ENCODE results near the gene GPR31.

Gene GPR31

DNA sequence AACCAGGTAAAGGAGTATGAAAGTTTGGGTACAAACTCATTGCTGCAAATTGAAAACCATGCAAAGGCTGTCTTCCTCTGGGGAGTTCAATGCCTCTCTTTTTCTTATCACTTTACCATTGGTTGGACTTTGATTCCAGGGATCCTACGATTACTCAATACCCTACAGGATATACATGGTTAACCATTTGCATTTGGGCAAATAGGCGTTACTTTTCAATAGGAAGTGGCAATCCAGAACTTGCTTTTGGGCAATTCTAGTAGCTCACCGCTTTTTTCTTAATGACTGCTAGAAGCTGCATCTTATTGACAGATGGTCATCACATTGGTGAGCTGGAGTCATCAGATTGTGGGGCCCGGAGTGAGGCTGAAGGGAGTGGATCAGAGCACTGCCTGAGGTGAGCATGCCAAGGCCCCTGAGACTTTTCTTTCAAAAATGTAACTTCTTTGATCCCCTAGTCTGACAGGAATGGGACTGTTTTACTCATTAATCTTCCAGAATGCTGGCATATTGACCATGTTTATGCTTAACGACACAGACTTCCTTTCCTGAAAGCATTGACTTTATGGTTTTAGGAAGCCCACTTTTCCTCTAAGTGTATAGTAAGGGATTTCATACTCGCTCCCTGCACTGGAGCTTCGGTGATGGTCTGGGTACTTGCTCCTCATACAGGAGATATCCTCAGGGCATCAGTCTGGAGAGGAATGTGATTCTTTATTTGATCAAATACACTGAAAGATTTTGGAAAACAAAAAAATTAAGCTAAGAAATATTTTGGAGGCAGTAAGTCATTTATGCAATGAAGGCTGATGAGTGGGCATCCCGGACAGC lies 34.7 kb downstream of the GPR31 start, which contains the start of gene CCR6:
TSS of gene CCR6 (plus strand) at position 270 of the 831 bp plus-strand sequence. CDS start 13,039 bp downstream, outside the sequence.
- DNase-seq (ENCODE audit: extremely low spot score) = no peak
- CTCF ChIA-PET = interaction anchor here (2.5 kb wide), 1 partner anchor 19 kb away, joined by 7 read pairs; no protein-coding TSS in a partner anchor
- TF ChIP-seq NFRKB (IDR thresholded peaks at IDR 0.05) (no peak), FOXA1 (IDR thresholded peaks at IDR 0.05) (no peak), CTBP1 (IDR thresholded peaks at IDR 0.05; ENCODE audit: borderline replicate concordance) (no peak), FOXM1 (IDR thresholded peaks at IDR 0.05; ENCODE audit: borderline replicate concordance) (no peak), L3MBTL2 (conservative IDR thresholded peaks at IDR 0.05) (no peak), PKNOX1 (IDR thresholded peaks at IDR 0.05) (no peak), LEF1 (IDR thresholded peaks at IDR 0.05; ENCODE audit: borderline replicate concordance) (no peak), ARNT (IDR thresholded peaks at IDR 0.05) (no peak), SUZ12 (IDR thresholded peaks at IDR 0.05) (no peak), FOXK2 (IDR thresholded peaks at IDR 0.05) (no peak), SP1 (IDR thresholded peaks at IDR 0.05) (no peak), HDGF (IDR thresholded peaks at IDR 0.05; ENCODE audit: borderline replicate concordance) (no peak), ELF4 (IDR thresholded peaks at IDR 0.05) (no peak), ZNF384 (IDR thresholded peaks at IDR 0.05) (no peak), TARDBP (IDR thresholded peaks at IDR 0.05) (no peak), BHLHE40 (IDR thresholded peaks at IDR 0.05; ENCODE audit: borderline replicate concordance) (no peak)
- POLR2A ChIA-PET = no interaction called here

- no peak for DNase-seq (ENCODE audit: extremely low spot score)
- TF ChIP-seq BHLHE40 (IDR thresholded peaks at IDR 0.05; ENCODE audit: borderline replicate concordance) = no peak
- TF ChIP-seq FOXK2 (IDR thresholded peaks at IDR 0.05) = no peak
- no peak for TF ChIP-seq ZNF384 (IDR thresholded peaks at IDR 0.05)
- TF ChIP-seq FOXA1 (IDR thresholded peaks at IDR 0.05) = no peak
- TF ChIP-seq SUZ12 (IDR thresholded peaks at IDR 0.05) = no peak
- no peak for TF ChIP-seq CTBP1 (IDR thresholded peaks at IDR 0.05; ENCODE audit: borderline replicate concordance)
- no peak for TF ChIP-seq ARNT (IDR thresholded peaks at IDR 0.05)
- no peak for TF ChIP-seq ELF4 (IDR thresholded peaks at IDR 0.05)
- TF ChIP-seq LEF1 (IDR thresholded peaks at IDR 0.05; ENCODE audit: borderline replicate concordance) = no peak
- POLR2A ChIA-PET = no interaction called here
- CTCF ChIA-PET = interaction anchor here (0.7 kb wide), 1 partner anchor 173 kb away, joined by 3 read pairs; no protein-coding TSS in a partner anchor
Measured at GRCh38 chr6:167122041-167122826, 35.5 kb downstream of the GPR31 start.

GRCh38 chr6:167121335-167121841 lies 36.4 kb downstream of the GPR31 start:
- TF ChIP-seq TARDBP (IDR thresholded peaks at IDR 0.05) (no peak), FOXK2 (IDR thresholded peaks at IDR 0.05) (no peak), SP1 (IDR thresholded peaks at IDR 0.05) (no peak), NFRKB (IDR thresholded peaks at IDR 0.05) (no peak), ZNF384 (IDR thresholded peaks at IDR 0.05) (no peak), BHLHE40 (IDR thresholded peaks at IDR 0.05; ENCODE audit: borderline replicate concordance) (no peak), HDGF (IDR thresholded peaks at IDR 0.05; ENCODE audit: borderline replicate concordance) (no peak)
- DNase-seq (ENCODE audit: extremely low spot score) = no peak
- CTCF ChIA-PET = interaction anchor here (0.7 kb wide), 1 partner anchor 173 kb away, joined by 3 read pairs; no protein-coding TSS in a partner anchor
- POLR2A ChIA-PET = no interaction called here

DNA sequence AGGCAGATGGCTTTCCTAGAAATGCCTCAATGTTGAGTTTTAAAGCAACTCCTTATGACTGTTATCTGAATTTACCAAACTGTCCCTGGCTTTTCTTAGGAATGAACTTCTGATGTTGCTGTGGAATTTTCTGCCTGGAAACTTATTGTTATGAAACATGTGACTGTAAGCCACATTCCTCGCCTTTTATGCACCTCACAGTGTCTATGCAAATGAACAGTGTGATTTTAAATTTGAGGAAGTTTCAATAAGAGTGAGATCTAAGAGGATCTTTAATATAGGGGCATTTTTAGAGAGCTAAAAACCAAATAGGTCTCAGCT lies 37.2 kb downstream of the GPR31 start:
- POLR2A ChIA-PET = no interaction called here

More for the DNA sequence above, 37.2 kb downstream of the GPR31 start:
- DNase-seq (ENCODE audit: extremely low spot score) = no peak
- CTCF ChIA-PET = no interaction called here
- TF ChIP-seq LEF1 (IDR thresholded peaks at IDR 0.05; ENCODE audit: borderline replicate concordance) (no peak), L3MBTL2 (conservative IDR thresholded peaks at IDR 0.05) (no peak), ELF4 (IDR thresholded peaks at IDR 0.05) (no peak), ARNT (IDR thresholded peaks at IDR 0.05) (no peak), BHLHE40 (IDR thresholded peaks at IDR 0.05; ENCODE audit: borderline replicate concordance) (no peak), FOXM1 (IDR thresholded peaks at IDR 0.05; ENCODE audit: borderline replicate concordance) (no peak), SP1 (IDR thresholded peaks at IDR 0.05) (no peak), HDGF (IDR thresholded peaks at IDR 0.05; ENCODE audit: borderline replicate concordance) (no peak), ZNF384 (IDR thresholded peaks at IDR 0.05) (no peak), FOXK2 (IDR thresholded peaks at IDR 0.05) (no peak), SUZ12 (IDR thresholded peaks at IDR 0.05) (no peak), CTBP1 (IDR thresholded peaks at IDR 0.05; ENCODE audit: borderline replicate concordance) (no peak), PKNOX1 (IDR thresholded peaks at IDR 0.05) (no peak), NFRKB (IDR thresholded peaks at IDR 0.05) (no peak), TARDBP (IDR thresholded peaks at IDR 0.05) (no peak)

Data from HEK293T (cell line).